Measurements from ENCODE around the gene LPCAT1. TPM values are rescaled to one million over a fixed set of nuclear protein-coding genes. Genes with fewer than 3 reads are reported as not detected.

The LPCAT1 gene
- total RNA-seq, 1 experiment from 2014 or later, result 75.0 TPM

DNA sequence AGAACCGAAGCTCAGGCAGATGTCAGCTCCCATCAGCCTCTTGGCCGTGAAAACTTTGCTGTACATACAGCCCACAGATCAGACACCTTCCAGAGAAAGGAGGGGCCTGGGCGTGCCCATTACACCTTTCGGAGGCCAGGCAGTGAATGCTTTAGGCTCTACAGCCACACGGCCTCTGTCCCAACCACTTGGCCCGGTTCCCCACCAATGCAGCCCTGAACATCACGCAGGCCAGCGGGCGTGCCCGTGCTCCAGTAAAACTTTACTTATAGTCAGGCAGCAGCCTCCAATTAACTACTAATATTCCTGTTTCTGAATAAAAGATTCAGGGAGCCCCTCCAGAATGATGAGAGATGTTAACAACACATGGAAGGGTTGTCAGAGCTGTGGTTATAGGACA is 23.9 kb downstream of the LPCAT1 start:
- no TSS peak for BruUV-seq (replicated peaks)
- ChIA-PET CTCF (no interaction called here), RAD21 (ENCODE audit: low non-redundant PET in 1 of 2, low total read pairs in 2 of 2, uncharacterized antibody in 2 of 2, unreplicated experiment in 2 of 2) (no interaction called here), POLR2A (no interaction called here)
- no peak overlapping the region for H3K4me3 ChIP-seq (replicated peaks in 1 of 2; ENCODE audit: low read depth in 1 of 2, low read length in 2 of 2)
- no peaks in the 10 kb centered on the region for H3K9me2 ChIP-seq (ENCODE audit: insufficient read depth)
- DNase-seq (ENCODE audit: low read depth, low spot score), result no peak
- peaks cover 72% of the 10 kb centered on the region; the same call in 1 of the 2 replicates for H3K79me2 ChIP-seq (ENCODE audit: insufficient read depth, low read length)
- no peaks in the 10 kb centered on the region for H4K20me1 ChIP-seq (ENCODE audit: insufficient read depth)
- no peaks in the 10 kb centered on the region for H3K4me1 ChIP-seq (ENCODE audit: control insufficient read depth in 1 of 2, insufficient read depth in 2 of 2, low read length in 2 of 2)
- H3K27me3 ChIP-seq (ENCODE audit: insufficient read depth, low read length), result no peaks in the 10 kb centered on the region
- no peaks in the 10 kb centered on the region for H3K9me3 ChIP-seq (ENCODE audit: control insufficient read depth in 1 of 2, insufficient read depth in 1 of 2, low read depth in 1 of 2, low read length in 2 of 2)
- H3K9ac ChIP-seq (ENCODE audit: low read length), result no peak overlapping the region
- no peak for ATAC-seq
- intact Hi-C loops (cut with micrococcal nuclease), result no loop called here
- TF ChIP-seq, protein P1, sequence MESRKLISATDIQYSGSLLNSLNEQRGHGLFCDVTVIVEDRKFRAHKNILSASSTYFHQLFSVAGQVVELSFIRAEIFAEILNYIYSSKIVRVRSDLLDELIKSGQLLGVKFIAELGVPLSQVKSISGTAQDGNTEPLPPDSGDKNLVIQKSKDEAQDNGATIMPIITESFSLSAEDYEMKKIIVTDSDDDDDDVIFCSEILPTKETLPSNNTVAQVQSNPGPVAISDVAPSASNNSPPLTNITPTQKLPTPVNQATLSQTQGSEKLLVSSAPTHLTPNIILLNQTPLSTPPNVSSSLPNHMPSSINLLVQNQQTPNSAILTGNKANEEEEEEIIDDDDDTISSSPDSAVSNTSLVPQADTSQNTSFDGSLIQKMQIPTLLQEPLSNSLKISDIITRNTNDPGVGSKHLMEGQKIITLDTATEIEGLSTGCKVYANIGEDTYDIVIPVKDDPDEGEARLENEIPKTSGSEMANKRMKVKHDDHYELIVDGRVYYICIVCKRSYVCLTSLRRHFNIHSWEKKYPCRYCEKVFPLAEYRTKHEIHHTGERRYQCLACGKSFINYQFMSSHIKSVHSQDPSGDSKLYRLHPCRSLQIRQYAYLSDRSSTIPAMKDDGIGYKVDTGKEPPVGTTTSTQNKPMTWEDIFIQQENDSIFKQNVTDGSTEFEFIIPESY (IDR thresholded peaks at IDR 0.05; ENCODE audit: extremely low read depth, insufficient replicate concordance, low read length), result no peak
- TF ChIP-seq YY1 (IDR thresholded peaks at IDR 0.05; ENCODE audit: extremely low read depth, insufficient replicate concordance, low read depth, low read length), result no peak
- no peak for TF ChIP-seq EZH2 (IDR thresholded peaks at IDR 0.05)
- no peak for TF ChIP-seq EZH2phosphoT487 (IDR thresholded peaks at IDR 0.05; ENCODE audit: borderline replicate concordance)
- TF ChIP-seq JUND (IDR thresholded peaks at IDR 0.05), result no peak
- TF ChIP-seq, protein P2, sequence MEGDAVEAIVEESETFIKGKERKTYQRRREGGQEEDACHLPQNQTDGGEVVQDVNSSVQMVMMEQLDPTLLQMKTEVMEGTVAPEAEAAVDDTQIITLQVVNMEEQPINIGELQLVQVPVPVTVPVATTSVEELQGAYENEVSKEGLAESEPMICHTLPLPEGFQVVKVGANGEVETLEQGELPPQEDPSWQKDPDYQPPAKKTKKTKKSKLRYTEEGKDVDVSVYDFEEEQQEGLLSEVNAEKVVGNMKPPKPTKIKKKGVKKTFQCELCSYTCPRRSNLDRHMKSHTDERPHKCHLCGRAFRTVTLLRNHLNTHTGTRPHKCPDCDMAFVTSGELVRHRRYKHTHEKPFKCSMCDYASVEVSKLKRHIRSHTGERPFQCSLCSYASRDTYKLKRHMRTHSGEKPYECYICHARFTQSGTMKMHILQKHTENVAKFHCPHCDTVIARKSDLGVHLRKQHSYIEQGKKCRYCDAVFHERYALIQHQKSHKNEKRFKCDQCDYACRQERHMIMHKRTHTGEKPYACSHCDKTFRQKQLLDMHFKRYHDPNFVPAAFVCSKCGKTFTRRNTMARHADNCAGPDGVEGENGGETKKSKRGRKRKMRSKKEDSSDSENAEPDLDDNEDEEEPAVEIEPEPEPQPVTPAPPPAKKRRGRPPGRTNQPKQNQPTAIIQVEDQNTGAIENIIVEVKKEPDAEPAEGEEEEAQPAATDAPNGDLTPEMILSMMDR (IDR thresholded peaks at IDR 0.05 in 2 of 3, conservative IDR thresholded peaks at IDR 0.05 in 1 of 3; ENCODE audit: borderline replicate concordance in 1 of 3, insufficient read depth in 1 of 3, low read depth in 2 of 3, low read length in 2 of 3), result no peak
- TF ChIP-seq CBX3 (IDR thresholded peaks at IDR 0.05; ENCODE audit: low read depth), result no peak
- no peak for TF ChIP-seq EGR1 (IDR thresholded peaks at IDR 0.05; ENCODE audit: low read depth)
- no peak for TF ChIP-seq ZFX (IDR thresholded peaks at IDR 0.05)
- no peak for TF ChIP-seq POLR2A (IDR thresholded peaks at IDR 0.05; ENCODE audit: borderline replicate concordance, extremely low read depth, insufficient read depth, insufficient read length)
- no peak for TF ChIP-seq SP1 (IDR thresholded peaks at IDR 0.05; ENCODE audit: low read depth)
- TF ChIP-seq POLR2AphosphoS5 (IDR thresholded peaks at IDR 0.05; ENCODE audit: low read depth, low read length), result no peak
- no peak for TF ChIP-seq TCF7L2 (IDR thresholded peaks at IDR 0.05; ENCODE audit: borderline replicate concordance, extremely low read depth, insufficient read depth, insufficient read length)
- H3K4me2 ChIP-seq (ENCODE audit: low read length), result no peak overlapping the region
- H2AFZ ChIP-seq (ENCODE audit: low read depth, low read length, poor library complexity, severe bottlenecking), result no peak overlapping the region
- peaks cover 4 to 12% of the 10 kb centered on the region in 2 experiments; a peak in 2 of 4 replicates for H3K36me3 ChIP-seq (ENCODE audit: control insufficient read depth in 1 of 2, insufficient read depth in 2 of 2, low read length in 2 of 2)
- no peak overlapping the region for H3K27ac ChIP-seq (ENCODE audit: low read depth, low read length)

All from HCT116 (cell line).